Mucosa of rectum (tissue), 2 donors: Measurements from ENCODE around the gene KPNA4.
"Not testable (repeated sequence)": the region's sequence is repeated elsewhere in the genome, so short reads cannot be mapped to it uniquely, and the experiment has no call there.

Experiments used
- H3K27ac ChIP-seq, 2 donors: one replicate each; pipeline ENCODE4 v1.7.0; 2013; ENCODE audit warnings: inconsistent platforms in 2 of 2, low read depth in 2 of 2, low read length in 2 of 2
- H3K27me3 ChIP-seq, 2 donors: one replicate each; pipeline ENCODE4 v1.7.0; 2013; ENCODE audit warnings: low read length in 2 of 2; ENCODE audit not compliant: control insufficient read depth in 2 of 2, insufficient read depth in 2 of 2
- H3K36me3 ChIP-seq, 2 donors: one replicate each; pipeline ENCODE4 v1.7.0; 2013; ENCODE audit warnings: low read length in 2 of 2; ENCODE audit not compliant: control insufficient read depth in 2 of 2, insufficient read depth in 2 of 2
- H3K4me1 ChIP-seq, 2 donors: one replicate each; pipeline ENCODE4 v1.7.0; 2013; ENCODE audit warnings: low read length in 2 of 2, mild to moderate bottlenecking in 1 of 2; ENCODE audit not compliant: control insufficient read depth in 2 of 2, insufficient read depth in 2 of 2
- H3K4me3 ChIP-seq, 2 donors: one replicate each; pipeline ENCODE4 v1.7.0; 2013; ENCODE audit warnings: low read length in 2 of 2
- H3K9ac ChIP-seq, 2 donors: one replicate each; pipeline ENCODE4 v1.7.0; 2013; ENCODE audit warnings: low read length in 2 of 2, low read depth in 1 of 2, mild to moderate bottlenecking in 1 of 2
- H3K9me3 ChIP-seq, 2 donors: one replicate each; pipeline ENCODE4 v1.7.0; 2013; ENCODE audit warnings: low read length in 2 of 2; ENCODE audit not compliant: control insufficient read depth in 2 of 2
- donor health status: healthy.
- donor health status: Normal muscosa, but diverticular disease.

KPNA4 gene

DNA sequence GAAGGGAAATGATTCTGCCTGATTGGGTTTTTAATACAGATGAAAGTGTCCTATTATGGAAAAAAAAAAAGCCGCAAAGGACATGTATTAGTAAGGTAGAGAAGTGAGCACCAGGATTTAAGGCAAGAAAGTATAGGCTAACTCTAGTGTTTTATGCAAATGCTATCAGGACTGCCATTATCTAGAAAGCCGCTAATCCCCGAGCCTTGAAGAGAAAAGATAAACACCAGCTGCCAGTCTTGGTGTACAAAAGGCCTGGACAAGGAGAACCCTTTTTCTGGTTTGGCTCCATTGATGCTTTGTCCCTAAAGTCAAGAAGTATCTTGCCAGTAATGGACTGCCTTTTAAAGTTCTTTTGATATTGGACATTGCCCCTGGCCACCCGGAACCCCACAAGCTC lies 107.2 kb downstream of the KPNA4 start:
- H3K4me1 ChIP-seq: no peaks in the 10 kb centered on the region
- no peaks in the 10 kb centered on the region for H3K27me3 ChIP-seq
- no peaks in the 10 kb centered on the region for H3K36me3 ChIP-seq
- H3K27ac ChIP-seq: no peak overlapping the region
- no peaks in the 10 kb centered on the region for H3K9me3 ChIP-seq
- H3K4me3 ChIP-seq: no peak overlapping the region
- no peak overlapping the region for H3K9ac ChIP-seq

- Histone ChIP-seq H3K9me3 (no peaks in the 10 kb centered on the region), H3K27ac (no peak overlapping the region)
Measured at GRCh38 chr3:160455846-160456245, 109.5 kb downstream of the KPNA4 start.

GRCh38 chr3:160454995-160455394 lies 110.4 kb downstream of the KPNA4 start:
- H3K4me1 ChIP-seq: no peaks in the 10 kb centered on the region
- no peaks in the 10 kb centered on the region for H3K27me3 ChIP-seq
- H3K36me3 ChIP-seq: no peaks in the 10 kb centered on the region
- no peaks in the 10 kb centered on the region for H3K9me3 ChIP-seq
- H3K4me3 ChIP-seq: no peak overlapping the region
- no peak overlapping the region for H3K9ac ChIP-seq
- no peak overlapping the region for H3K27ac ChIP-seq

More at GRCh38 chr3:160455846-160456245, 109.5 kb downstream of the KPNA4 start:
- H3K27me3 ChIP-seq: no peaks in the 10 kb centered on the region
- no peak overlapping the region for H3K4me3 ChIP-seq
- no peaks in the 10 kb centered on the region for H3K36me3 ChIP-seq
- H3K4me1 ChIP-seq: no peaks in the 10 kb centered on the region
- no peak overlapping the region for H3K9ac ChIP-seq

DNA sequence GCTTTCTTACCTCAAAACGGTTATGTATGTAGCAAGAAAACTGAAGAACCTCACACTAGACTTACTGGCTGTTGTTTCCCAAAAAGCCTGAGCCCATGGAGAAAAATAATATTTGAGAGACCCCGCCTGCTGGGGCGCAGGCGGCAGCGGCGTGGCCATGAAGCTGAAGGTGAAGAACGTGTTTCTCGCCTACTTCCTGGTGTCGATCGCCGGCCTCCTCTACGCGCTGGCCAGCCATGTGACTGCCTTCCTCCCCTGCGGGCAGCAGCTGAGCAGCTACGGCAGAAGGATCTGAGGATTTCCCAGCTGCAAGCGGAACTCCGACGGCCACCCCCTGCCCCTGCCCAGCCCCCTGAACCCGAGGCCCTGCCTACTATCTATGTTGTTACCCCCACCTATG lies 113.1 kb downstream of the KPNA4 start:
- H3K27ac ChIP-seq, H3K9ac ChIP-seq, H3K4me3 ChIP-seq, H3K9me3 ChIP-seq, H3K4me1 ChIP-seq, H3K36me3 ChIP-seq, H3K27me3 ChIP-seq: not testable (repeated sequence)

- peaks cover 0 to 2% of the 10 kb centered on the region in 2 donors for H3K27me3 ChIP-seq
- H3K36me3 ChIP-seq: no peaks in the 10 kb centered on the region
- H3K4me3 ChIP-seq: no peak overlapping the region
- H3K9ac ChIP-seq: no peak overlapping the region
- H3K4me1 ChIP-seq: peaks cover 0 to 4% of the 10 kb centered on the region in 2 donors
- H3K27ac ChIP-seq: no peak overlapping the region
- no peaks in the 10 kb centered on the region for H3K9me3 ChIP-seq
Measured at GRCh38 chr3:160451602-160452001, 113.8 kb downstream of the KPNA4 start.

- H3K9me3 ChIP-seq: no peaks in the 10 kb centered on the region
- no peaks in the 10 kb centered on the region for H3K36me3 ChIP-seq
- H3K4me3 ChIP-seq: no peak overlapping the region
- peaks cover 0 to 2% of the 10 kb centered on the region in 2 donors for H3K27me3 ChIP-seq
- peaks cover 0 to 4% of the 10 kb centered on the region in 2 donors for H3K4me1 ChIP-seq
- no peak overlapping the region for H3K9ac ChIP-seq
- H3K27ac ChIP-seq: no peak overlapping the region
Measured at GRCh38 chr3:160450846-160451245, 114.5 kb downstream of the KPNA4 start.

DNA sequence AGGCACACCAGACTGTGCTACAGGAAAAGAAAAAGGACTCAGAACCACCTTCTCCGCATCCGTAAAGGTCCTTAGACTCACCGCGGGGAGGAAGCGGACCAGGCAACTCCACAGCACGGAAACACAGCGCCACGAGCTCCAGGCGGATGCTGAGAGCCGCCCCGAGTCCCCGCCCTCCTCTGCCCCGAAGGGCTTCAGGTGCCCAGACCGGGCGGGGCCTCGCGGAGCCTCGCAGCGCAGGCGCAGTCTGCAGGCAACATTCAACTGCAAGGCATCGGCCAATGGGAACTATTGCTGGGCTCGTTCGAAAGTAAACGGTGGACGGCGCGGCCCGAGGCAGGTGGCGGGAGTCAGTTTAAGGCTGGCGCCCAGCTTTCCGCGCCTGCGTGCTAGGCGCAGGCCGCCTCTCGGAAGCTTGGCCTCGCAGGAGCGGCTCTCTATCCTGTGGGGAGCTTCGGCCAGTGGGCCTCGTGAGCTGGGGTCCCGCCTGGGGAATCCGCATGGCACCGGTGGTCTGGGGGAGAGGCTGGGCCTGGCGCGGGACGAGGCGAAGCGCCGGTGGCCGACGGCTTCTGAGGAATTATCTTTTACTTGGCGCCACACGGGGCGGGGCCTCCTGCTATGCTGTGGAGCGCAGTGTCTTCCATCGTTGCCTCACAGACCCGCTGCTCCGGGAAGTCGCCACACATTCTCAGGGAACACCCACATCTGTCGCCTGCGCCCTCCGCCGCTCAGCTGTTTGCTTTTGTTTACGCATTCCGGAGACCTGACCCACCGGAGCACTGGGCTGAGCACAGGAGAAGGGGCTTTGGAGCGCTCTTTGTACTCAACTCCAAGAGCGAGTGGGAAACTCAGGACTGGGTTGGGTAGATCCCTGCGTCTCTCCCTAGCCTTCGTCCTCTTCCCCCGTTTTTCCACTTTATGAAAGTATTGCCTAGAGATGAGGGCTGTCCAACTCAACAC lies 115.5 kb downstream of the KPNA4 start, which contains the start of gene TRIM59:
TRIM59 (minus strand) TSS at position 151 of the 963 bp plus-strand sequence. CDS start 10,603 bp downstream, outside the sequence.
- peak within 1 kb of the TSS; percentile 78 to 84 for H3K9ac ChIP-seq
- peak within 1 kb of the TSS; percentile 84 to 93 for H3K4me3 ChIP-seq
- H3K36me3 ChIP-seq: no peaks in the 10 kb centered on the region
- H3K4me1 ChIP-seq: peaks cover 0 to 4% of the 10 kb centered on the region in 2 donors
- peaks cover 0 to 2% of the 10 kb centered on the region in 2 donors for H3K27me3 ChIP-seq
- H3K27ac ChIP-seq: peak within 1 kb of the TSS; percentile 79 to 89
- H3K9me3 ChIP-seq: no peaks in the 10 kb centered on the region

DNA sequence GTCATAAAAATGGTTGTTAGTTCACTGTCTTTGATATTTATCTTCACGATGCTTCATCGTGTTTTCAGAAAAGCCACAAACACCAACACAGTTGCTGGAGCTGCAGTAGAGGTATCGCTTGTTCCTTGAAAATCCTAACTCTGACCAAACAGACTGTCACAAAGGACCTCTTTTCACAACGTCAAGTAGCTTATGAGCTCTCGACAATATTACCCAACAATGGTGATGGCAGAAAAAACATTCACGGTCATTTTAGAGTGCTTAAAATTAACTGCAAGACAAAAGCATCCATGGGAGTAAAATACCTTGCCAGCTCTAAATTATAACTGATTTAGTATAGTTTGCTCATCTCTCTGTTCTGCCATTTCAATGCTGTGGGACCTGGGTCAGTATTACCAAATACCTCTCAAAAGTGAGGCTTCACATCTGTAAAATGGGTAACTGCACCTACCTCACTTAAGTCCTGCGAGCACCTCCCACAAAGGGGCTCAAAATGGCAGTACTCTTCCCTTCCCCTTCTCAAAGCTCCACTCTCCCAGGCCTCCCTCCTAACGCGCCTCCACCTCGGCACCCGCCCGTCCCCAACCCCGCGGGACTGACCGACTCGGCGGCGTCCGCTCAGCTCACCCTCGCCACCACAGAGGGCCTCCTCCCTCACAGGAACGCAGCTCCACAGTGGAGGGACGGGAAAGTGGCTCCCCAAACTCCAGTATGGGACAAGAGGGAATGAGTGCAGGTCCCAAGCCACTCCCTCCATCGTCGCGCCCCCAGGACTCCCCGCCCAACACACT lies 116.3 kb downstream of the KPNA4 start:
- H3K9ac ChIP-seq: peak overlapping the region; percentile 78 to 84
- peak overlapping the region; percentile 79 to 89 for H3K27ac ChIP-seq
- peaks cover 0 to 2% of the 10 kb centered on the region in 2 donors for H3K27me3 ChIP-seq
- peaks cover 0 to 4% of the 10 kb centered on the region in 2 donors for H3K4me1 ChIP-seq
- peak overlapping the region; percentile 84 to 93 for H3K4me3 ChIP-seq
- no peaks in the 10 kb centered on the region for H3K36me3 ChIP-seq
- no peaks in the 10 kb centered on the region for H3K9me3 ChIP-seq

DNA sequence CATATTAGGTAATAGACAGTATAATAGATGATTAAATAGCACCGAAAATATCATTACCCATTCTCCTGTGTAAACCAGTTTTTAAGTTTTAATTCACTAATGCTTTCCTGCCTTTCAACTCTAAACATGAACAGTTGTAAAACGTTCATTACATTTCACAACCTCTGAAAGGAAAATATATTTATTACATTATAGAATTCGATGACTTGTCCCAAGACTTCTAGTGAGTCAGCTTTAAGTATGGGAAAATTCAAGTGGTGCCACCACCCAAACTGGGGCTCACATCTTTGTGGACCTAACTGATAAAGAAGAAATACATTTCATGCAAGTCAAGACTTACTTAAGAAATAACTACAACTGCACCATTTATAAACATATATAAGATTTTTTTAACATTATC lies 117.8 kb downstream of the KPNA4 start:
- Histone ChIP-seq H3K27me3 (peaks cover 0 to 2% of the 10 kb centered on the region in 2 donors), H3K9me3 (no peaks in the 10 kb centered on the region), H3K36me3 (no peaks in the 10 kb centered on the region), H3K4me3 (no peak overlapping the region), H3K4me1 (peaks cover 0 to 4% of the 10 kb centered on the region in 2 donors), H3K9ac (no peak overlapping the region), H3K27ac (no peak overlapping the region)
